ENCODE measurements around the gene ETFA.

Gene ETFA

DNA sequence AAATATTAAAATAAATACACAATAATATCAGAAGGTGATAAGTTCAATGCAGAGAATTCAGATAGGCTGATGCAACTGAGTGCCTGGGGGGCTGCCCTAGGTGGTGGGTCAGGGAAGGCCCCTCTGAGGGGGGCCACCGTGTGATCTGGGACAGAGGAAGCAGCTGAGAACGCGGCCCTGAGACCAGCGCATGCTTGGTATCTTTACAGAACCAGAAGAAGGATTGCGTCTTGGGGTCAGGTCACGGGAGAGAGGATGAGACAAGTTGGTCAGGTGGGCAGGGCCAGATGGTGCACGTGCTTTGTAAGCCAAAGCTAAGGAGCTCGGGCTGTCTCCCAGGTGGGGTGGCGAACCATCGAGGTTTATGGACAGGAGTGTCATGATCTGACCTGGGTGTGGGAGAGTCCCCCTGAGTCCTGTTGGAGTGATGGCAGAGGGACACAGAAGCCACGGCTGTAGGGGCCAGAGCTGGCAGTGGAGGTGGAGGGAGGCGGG, 121.2 kb downstream of the ETFA start:
- ChIA-PET CTCF (interaction anchor here (0.6 to 4.9 kb wide), 19 partner anchors 10 to 677 kb away, joined by 3 to 47 read pairs (median 10); no protein-coding TSS in a partner anchor), POLR2A (no interaction called here)
- DNase-seq (ENCODE audit: low read depth, low spot score) = no peak
- TF ChIP-seq, protein P1, sequence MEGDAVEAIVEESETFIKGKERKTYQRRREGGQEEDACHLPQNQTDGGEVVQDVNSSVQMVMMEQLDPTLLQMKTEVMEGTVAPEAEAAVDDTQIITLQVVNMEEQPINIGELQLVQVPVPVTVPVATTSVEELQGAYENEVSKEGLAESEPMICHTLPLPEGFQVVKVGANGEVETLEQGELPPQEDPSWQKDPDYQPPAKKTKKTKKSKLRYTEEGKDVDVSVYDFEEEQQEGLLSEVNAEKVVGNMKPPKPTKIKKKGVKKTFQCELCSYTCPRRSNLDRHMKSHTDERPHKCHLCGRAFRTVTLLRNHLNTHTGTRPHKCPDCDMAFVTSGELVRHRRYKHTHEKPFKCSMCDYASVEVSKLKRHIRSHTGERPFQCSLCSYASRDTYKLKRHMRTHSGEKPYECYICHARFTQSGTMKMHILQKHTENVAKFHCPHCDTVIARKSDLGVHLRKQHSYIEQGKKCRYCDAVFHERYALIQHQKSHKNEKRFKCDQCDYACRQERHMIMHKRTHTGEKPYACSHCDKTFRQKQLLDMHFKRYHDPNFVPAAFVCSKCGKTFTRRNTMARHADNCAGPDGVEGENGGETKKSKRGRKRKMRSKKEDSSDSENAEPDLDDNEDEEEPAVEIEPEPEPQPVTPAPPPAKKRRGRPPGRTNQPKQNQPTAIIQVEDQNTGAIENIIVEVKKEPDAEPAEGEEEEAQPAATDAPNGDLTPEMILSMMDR (IDR thresholded peaks at IDR 0.05; ENCODE audit: insufficient read depth, low read length, missing control alignments) = no peak
- H3K4me3 ChIP-seq (ENCODE audit: low read depth, low read length) = no peak overlapping the region

DNA sequence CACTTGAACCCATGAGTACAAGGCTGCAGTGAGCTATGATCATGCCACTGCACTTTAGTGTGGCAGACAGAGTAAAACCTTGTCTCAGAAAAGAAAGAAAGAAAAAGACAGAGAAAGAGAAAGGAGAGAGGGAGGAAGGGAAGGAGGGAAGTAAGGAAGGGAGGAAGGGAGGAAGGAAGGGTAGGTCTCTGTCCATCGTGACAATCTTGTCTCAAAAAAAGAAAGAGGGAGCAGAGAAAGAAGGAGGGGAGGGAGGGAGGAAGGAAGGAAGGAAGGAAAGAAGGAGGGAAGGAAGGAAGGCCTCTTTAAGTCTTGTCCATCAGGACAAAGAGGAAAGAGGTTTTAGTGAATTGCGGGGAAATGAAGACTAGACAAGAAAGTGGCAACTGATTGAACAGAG, 122.2 kb downstream of the ETFA start:
- H3K4me3 ChIP-seq (ENCODE audit: low read depth, low read length) = no peak overlapping the region
- POLR2A ChIA-PET = no interaction called here
- TF ChIP-seq, protein P1 (IDR thresholded peaks at IDR 0.05; ENCODE audit: insufficient read depth, low read length, missing control alignments) = no peak
- DNase-seq (ENCODE audit: low read depth, low spot score) = no peak
- CTCF ChIA-PET = interaction anchor here (1.2 to 5.8 kb wide), 4 partner anchors 6 to 89 kb away, joined by 3 to 40 read pairs (median 15); no protein-coding TSS in a partner anchor

DNA sequence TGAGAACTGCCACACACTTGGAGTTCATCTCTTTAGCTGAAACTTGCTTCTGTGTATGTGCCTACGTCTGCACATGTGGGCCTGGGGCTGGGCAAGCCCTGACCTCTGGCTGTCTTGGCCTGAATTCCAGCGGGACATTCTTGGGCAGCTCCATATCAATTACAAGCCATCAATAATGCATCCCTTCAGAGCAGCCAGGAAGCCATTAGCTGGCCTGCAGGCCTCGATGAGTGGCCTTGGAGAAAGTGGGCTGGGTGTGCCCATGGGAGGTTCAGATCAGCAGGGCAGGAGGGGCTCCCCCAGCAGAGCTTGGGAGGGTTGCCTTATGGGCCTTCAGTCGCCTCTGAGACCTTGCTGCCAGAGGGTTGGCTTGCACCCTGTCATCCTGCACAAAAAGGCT, 124.1 kb downstream of the ETFA start:
- no peak for DNase-seq (ENCODE audit: low read depth, low spot score)
- POLR2A ChIA-PET = interaction anchor here (0.6 kb wide), 1 partner anchor 1688 kb away, joined by 3 read pairs; no protein-coding TSS in a partner anchor
- no peak overlapping the region for H3K4me3 ChIP-seq (ENCODE audit: low read depth, low read length)
- TF ChIP-seq, protein P1 (IDR thresholded peaks at IDR 0.05; ENCODE audit: insufficient read depth, low read length, missing control alignments) = no peak
- CTCF ChIA-PET = interaction anchor here (0.8 to 5.8 kb wide), 4 partner anchors 8 to 755 kb away, joined by 3 to 40 read pairs (median 6); no protein-coding TSS in a partner anchor

GRCh38 chr15:76185716-76186115, 125.6 kb downstream of the ETFA start:
- CTCF ChIA-PET = interaction anchor here (0.6 to 5.8 kb wide), 17 partner anchors 10 to 720 kb away, joined by 3 to 40 read pairs (median 5); partner anchors contain the start of gene ISL2
- DNase-seq (ENCODE audit: low read depth, low spot score) = no peak
- TF ChIP-seq, protein P1 (IDR thresholded peaks at IDR 0.05; ENCODE audit: insufficient read depth, low read length, missing control alignments) = peak; percentile 59
- POLR2A ChIA-PET = no interaction called here
- H3K4me3 ChIP-seq (ENCODE audit: low read depth, low read length) = no peak overlapping the region

DNA sequence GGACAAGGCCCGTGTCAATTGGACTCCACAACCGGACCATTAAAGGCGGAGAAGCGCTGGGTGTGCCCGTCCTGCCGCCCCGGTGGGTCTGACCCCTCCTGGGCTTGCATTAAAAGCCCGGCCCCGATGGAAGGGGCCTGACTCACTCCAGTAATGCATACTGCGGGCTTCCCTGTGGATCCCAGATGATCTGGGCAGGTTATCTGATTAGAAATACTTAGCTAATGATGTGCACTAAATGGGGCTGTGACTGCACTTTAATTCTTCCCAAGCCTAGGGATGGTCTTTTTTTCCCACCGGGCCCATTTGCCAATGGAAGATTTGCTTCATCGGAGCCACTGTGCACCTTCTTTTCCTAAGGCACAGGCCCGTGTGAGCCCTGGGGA, 126.6 kb downstream of the ETFA start:
- TF ChIP-seq, protein P1 (IDR thresholded peaks at IDR 0.05; ENCODE audit: insufficient read depth, low read length, missing control alignments) = no peak
- no peak for DNase-seq (ENCODE audit: low read depth, low spot score)
- no peak overlapping the region for H3K4me3 ChIP-seq (ENCODE audit: low read depth, low read length)
- ChIA-PET CTCF (interaction anchor here (1.1 to 5.8 kb wide), 9 partner anchors 11 to 151 kb away, joined by 3 to 40 read pairs (median 7); partner anchors contain the start of gene ISL2), POLR2A (no interaction called here)

DNA sequence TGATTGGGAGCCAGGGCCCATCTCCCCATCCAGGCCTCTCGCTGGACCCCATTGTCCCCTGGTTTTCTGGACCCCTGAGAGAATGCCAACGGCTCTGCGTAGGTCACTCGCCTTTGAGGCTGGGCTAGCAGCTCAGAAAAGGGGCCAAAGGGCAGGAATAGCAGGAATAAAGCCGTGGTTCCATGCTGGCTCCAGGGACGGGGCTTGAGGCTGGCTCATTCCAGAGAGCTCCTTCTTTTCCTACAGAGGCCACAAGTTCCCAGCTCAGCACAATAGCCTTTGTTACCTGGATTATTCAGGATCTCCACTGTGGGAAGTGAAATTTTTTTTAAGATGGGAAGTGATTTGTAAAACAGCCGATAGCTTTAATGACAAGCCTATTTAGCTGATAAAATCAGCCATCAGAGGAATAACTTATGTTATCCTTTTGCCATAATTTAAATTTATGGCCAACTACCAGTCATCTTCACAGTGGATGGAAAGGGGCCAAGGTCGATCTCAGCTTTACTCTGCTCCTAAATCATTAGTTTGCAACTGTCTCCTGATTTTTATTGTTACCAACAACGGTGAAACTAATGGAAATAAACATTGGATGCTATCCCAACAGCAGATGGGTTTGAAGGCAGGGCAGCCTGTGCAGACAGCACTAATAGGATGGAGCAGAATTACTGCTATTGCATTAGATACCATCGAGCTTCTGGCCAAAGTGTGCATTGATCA, 127.2 kb downstream of the ETFA start:
- H3K4me3 ChIP-seq (ENCODE audit: low read depth, low read length) = no peak overlapping the region
- POLR2A ChIA-PET = no interaction called here
- CTCF ChIA-PET = interaction anchor here (0.8 to 5.8 kb wide), 6 partner anchors 11 to 682 kb away, joined by 3 to 40 read pairs (median 8); no protein-coding TSS in a partner anchor
- TF ChIP-seq, protein P1 (IDR thresholded peaks at IDR 0.05; ENCODE audit: insufficient read depth, low read length, missing control alignments) = no peak
- no peak for DNase-seq (ENCODE audit: low read depth, low spot score)
